ENCODE measurements around the gene EEFSEC.

GRCh38 chr3:128340198-128340903 lies 187.1 kb downstream of the EEFSEC start:
- TF ChIP-seq CTCF (IDR thresholded peaks at IDR 0.05) = no peak
- TF ChIP-seq EZH2 (IDR thresholded peaks at IDR 0.05) = no peak
